DMS53 (cell line): ENCODE measurements around the gene MORC4.
"Not testable (repeated sequence)": the region's sequence is repeated elsewhere in the genome, so short reads cannot be mapped to it uniquely, and the experiment has no call there.

Experiments used
- DNase-seq: peaks from one replicate; lab custom pipeline; 2025; lab: John Stamatoyannopoulos, UW

MORC4 gene

DNA sequence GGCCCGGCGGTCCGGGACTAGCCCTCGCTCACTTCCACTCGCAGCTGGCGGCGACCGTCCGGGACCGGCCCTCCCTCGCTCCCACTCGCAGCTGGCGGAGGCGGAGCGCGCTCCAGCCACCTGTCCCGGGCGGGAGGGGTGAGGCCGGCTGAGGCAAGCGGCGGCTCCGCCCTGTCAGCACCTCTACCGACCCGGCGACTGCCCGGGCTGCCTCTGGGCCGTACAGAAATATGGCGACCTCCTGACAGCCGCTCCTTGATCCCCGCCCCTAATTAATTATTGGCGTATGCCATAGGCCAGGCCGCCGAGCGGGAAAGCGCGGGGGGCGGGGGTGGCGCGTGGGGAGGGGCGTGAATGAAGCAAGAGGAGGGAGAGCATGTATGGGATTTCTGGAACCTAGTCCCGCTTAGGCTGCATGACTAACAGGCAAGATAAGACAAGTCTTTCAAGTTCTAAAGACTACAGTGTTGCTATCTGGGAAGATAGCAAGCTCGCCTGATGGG, at the start of gene MORC4:
Gene MORC4 (minus strand): TSS at position 200 of the 503 bp plus-strand sequence. CDS start 243 bp downstream, outside the sequence.
- DNase-seq = peak; percentile 95

GRCh38 chrX:107047622-107048021, 47.6 kb upstream of the MORC4 start:
- no peak for DNase-seq

DNA sequence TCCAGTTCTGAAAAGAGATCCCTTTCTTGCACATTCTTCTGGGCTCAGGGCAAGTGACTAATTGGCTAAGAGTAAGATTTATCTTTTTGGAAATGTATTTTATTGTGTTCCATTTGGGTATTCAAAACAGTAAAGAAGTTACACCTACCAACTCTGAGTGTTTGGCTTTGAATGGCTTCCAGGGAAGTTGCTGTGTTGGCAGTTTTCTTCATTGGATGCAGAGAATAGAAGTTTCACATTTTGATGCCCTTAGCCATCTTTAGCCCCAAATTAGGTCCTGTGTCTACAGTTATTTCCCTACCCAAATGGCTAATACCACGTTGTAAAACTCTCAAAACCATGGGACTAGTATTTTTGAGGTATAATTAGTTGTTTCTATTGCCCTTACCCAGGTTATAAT, 29.7 kb upstream of the MORC4 start:
- DNase-seq = no peak

DNA sequence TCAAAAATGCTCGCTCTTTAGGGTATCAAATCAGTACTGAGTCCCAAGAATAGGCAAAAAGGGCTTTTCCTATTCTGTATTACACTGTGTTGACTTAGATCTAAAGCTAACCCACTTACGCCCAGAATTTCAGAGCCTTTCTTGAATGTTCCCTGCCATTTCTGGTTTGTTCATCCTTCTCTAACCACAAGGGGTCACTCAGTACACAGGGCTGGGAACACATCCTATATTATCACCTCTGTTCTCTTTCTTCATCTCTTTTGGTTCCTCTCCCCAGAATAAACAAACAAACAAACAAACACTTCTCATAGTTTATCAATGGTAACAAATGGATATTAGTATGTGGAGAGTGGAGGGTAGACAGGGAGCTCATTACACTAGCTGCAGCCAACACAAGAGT, 25.5 kb upstream of the MORC4 start:
- peak; percentile 65 for DNase-seq

DNA sequence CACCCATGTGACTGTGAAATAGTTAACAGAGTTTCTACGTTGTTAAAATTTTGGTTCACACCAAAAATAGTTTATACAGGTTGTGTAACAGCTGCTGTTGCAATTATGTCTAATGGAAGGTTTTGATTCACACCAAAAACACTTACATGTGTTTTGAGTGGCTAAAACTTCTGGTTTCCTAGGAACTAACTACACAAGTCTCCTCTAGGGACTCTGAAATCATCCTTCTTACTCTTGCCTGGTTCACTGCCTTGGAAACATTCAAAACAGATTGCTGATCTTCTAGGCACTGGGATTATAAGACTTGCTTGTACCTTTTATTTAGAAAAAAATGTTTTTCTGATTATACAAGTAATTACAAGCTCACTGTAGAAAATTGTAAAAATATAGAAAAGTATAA, 14.9 kb upstream of the MORC4 start:
- DNase-seq = no peak

- DNase-seq = no peak
Observed at GRCh38 chrX:107008034-107008433, 8.0 kb upstream of the MORC4 start.

DNA sequence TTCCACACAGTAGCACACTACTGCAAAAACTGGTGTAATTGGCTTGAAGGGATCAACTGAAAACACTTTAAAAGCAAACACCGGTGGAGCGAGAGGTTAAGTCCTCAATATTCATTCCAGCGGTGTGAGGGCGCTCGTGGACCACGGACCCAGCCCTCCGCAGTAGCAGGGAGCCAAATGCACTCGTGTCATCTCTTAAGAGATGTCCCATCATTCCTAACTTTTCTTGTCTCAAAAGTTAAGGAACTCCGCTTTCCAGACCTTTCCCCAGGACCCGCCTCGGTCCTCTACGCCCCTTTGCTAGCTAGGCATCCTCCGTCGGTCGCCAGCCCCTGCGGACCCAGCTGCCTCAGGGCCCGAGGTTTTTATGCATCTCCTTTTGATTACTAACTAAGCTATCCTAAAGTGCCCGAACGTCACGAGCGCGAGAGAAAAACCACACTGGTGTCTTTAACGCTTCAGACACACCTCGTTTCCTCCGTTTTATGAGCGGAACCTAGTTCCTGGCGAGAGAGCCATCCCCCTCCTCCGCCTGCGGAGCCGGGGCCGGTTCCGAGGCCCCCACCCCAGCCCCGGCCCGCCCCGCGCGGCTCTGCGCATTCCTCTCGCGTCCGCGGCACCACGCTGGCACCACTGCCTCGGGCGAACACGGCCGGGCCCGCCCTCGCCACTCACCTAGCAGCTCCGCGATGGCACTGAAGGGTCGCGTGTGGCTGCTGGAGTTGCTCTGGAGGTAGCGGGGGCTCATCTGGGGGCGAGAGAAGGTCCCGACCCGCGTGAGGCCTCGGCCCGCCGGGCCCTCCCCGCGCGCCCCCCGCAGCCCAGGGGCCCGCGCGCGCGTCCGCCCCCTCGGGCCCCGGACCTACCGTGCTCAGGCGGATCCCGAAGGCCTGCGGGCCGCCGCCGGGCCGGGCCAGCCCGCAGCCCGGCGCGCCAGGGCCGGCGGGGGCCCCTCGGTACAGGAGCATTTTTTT, 723 bp downstream of the MORC4 start:
- peak; percentile 74 for DNase-seq

- DNase-seq = no peak
Observed at GRCh38 chrX:106997611-106998010, 2.4 kb downstream of the MORC4 start.

- DNase-seq = no peak
Observed at GRCh38 chrX:106995678-106996077, 4.3 kb downstream of the MORC4 start.

GRCh38 chrX:106987488-106987887, 12.5 kb downstream of the MORC4 start:
- peak; percentile 3 for DNase-seq

DNA sequence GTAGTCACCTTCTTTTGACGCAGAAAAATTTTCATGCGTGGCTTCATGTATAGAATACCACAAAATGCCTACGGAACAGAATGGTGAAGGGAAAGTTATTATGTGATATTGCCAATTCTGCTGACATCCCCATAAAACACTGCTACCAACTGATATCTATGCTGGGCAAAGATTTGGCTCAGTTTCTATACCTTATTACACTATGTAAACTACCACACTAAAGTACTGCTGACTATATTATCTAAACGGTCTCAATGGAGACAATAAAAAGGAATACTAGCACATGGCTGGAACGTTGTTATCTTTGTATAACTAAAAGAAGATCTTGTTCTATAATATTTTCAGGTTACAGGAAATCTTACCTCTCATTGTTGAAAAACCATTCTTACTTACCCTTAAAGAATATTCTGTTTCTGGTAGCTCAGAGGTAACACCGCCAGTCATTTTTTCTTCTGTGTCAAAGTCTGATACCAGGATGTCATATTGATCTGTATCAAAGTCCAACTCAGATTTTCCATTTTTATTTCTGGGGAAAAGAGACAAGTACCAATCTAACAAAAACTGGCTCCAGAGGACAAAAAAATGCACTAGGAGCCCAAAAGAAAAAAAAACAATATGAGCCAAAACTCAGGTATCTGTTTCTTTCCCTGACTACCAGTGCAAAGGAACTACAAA, 18.9 kb downstream of the MORC4 start:
- DNase-seq = no peak

- no peak for DNase-seq
Observed at GRCh38 chrX:106976416-106976815, 23.6 kb downstream of the MORC4 start.

GRCh38 chrX:106973433-106974149, 26.4 kb downstream of the MORC4 start:
- no peak for DNase-seq

DNA sequence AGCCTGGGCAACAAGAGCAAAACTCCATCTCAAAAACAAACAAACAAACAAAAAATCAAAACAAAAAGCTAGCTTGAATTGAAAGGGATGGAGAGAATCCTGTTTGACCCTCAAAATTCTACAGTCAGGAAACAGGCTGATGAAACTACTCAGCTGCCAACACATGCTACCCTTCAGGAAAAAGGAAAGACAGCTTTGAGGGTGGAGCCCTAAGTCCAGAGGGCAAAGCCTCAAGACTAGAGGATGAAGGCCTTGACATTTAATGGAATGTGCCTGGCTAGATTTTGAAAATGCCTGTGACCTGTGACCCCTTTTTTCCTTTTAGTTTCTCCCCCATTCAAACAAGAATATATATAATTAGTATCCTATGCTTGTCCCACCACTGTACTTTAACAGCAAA, 27.1 kb downstream of the MORC4 start:
- no peak for DNase-seq

DNA sequence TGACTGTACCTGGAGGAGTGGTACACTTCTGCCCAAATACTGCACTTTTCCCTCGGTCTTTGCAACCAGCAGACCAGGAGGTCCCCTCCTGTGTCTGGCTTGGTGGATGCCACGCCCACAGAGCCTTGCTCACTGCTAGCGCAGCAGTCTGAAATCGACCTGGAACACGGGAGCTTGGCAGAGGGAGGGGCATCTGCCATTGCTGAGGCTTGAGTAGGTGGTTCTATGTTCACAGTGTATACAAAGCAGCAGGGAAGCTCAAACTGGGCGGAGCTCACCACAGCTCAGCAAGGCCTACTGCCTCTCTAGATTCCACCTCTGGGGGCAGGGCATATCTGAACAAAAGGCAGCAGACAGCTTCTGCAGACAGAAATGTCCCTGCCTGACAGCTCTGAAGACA, 33.5 kb downstream of the MORC4 start:
- DNase-seq = not testable (repeated sequence)

DNA sequence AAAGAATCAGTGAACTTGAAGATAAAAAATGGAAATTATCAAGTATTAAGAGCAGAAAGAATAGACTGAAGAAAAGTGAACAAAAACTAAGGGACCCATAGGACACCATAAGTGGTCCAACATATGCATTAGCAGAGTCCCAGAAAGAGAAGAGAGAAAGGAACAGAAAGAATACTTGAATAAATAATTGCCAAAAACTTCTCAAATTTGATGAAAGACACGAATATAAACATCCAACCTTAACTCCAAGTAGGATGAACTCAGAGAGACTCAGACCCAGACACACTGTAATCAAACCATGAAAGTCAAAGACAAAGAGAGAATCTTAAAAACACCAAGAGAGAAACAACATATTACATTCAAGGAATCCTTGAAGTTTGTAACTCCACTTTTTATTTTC, 35.7 kb downstream of the MORC4 start:
- DNase-seq = no peak

DNA sequence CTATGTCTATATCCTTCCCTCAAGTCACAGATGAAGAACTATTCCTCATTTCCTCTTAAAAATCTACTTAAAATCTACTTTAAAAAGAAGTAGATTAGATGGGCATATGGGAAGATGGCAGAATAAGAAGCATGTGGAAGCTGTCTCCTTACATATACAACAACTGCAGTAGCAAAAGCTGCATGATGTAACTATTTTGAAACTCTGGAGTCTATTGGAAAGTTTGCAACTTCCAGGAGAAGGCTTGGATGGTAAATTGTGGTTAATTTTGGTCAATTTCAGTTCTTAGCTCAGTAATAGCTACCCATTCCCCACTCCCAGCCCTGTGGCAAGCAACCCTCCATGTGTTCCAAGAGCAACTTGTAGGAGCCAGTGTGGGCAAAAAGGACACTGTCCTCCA, 36.9 kb downstream of the MORC4 start:
- DNase-seq = no peak

DNA sequence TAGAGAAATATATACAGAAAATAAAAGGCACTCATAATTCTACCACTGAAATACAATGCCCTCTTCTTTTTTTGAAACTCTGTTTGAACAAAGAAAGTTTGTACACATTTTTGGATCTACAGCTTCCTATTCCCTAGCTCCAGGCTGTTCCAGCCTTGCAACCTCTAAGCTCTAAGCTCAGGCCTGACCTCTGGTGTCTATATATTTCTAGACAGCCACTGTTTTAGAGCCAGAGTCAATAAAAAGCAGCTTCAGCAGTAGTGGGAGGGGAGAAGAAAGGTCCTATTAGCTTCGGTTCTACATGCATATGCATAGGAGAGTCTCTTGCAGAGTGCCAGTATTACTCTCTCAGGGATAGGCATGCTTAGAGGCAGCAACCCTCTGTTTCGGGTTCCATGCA, 40.1 kb downstream of the MORC4 start:
- DNase-seq = peak; percentile 36

GRCh38 chrX:106957856-106958255, 42.2 kb downstream of the MORC4 start:
- no peak for DNase-seq

DNA sequence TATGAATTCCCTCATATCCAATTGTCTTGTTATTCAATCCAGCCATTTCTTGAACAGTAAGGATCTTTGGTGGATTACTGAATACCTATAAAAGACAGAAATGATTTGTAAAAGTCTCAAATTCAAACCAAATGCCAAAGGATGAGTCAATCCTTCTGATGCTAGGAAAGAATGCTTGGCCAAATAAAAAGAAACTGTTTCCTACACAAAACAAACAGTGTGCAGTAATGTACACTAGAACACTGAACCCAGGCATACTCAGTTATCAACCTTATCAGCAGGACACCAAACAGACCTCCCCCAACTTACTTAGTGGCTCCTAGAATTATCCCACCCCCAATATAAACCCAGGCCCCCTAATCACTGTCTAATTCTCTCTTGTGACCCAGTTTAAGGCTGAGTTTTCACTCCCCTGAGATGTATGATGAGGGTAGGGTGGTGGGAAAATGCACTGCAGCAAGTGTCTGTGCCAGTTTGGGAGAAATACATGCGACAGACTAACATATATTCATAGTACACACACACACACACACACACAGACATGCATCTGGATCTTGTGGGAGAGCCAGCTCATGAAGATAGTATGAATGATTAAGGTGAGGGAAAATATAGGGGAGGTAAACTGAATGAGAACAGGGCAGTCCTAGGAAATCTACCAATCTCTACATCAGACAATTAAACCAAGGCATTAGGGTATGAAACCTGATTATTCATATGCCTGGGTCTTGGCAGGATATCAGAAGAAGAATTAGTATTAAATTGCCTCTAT, 44.8 kb downstream of the MORC4 start:
- no peak for DNase-seq

GRCh38 chrX:106954041-106954440, 46.0 kb downstream of the MORC4 start:
- DNase-seq = no peak

- DNase-seq = peak; percentile 43
Observed at GRCh38 chrX:106952988-106953387, 47.0 kb downstream of the MORC4 start.
